ENCODE results near the gene GBP7. TPM values are rescaled to one million over a fixed set of nuclear protein-coding genes. Genes with fewer than 3 reads are reported as not detected.
"Not testable (repeated sequence)": the region's sequence is repeated elsewhere in the genome, so short reads cannot be mapped to it uniquely, and the experiment has no call there.

GBP7 gene, protein sequence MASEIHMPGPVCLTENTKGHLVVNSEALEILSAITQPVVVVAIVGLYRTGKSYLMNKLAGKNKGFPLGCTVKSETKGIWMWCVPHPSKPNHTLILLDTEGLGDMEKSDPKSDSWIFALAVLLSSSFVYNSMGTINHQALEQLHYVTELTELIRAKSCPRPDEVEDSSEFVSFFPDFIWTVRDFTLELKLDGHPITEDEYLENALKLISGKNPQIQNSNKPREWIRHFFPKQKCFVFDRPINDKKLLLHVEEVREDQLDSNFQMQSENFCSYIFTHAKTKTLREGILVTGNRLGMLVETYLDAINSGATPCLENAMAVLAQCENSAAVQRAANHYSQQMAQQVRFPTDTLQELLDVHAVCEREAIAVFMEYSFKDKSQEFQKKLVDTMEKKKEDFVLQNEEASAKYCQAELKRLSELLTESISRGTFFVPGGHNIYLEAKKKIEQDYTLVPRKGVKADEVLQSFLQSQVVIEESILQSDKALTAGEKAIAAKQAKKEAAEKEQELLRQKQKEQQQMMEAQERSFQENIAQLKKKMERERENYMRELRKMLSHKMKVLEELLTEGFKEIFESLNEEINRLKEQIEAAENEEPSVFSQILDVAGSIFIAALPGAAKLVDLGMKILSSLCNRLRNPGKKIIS
- 0.69 TPM for total RNA-seq (ENCODE audit: unreplicated experiment)
- long read RNA-seq: 0 reads

DNA sequence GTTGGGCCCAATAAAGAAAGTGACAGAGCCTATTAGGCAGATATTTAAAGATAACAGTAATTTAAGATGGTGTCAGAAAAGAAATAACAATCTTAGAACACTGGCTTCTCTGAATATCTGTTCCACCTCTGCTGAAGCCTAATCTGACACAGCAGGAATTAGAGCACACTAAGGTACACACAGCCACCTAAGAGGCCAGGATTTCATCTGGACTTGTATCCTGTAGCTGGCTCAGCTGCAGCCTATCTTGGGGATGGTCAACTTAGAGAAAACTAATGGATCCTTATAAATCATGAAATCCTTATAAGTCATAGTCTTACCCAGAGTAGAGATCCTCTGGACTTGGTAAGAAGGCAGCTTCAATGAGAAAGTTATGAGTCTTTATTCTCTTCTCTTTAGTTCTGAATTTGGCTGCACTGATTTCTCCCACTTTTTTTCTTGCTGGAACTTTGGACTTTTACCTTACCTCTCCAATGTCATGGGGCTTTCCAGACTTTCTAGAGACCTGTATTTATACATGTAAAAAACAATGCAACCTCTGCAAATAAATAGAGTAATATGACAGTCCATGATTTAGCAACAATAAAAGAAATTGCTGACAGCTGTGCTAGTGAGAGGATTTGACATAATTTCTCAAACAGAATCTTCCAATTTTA, at the start of gene GBP7:
TSS of gene GBP7 (minus strand) at position 403 of the 656 bp plus-strand sequence. CDS start 4,068 bp downstream, outside the sequence.
- Mint-ChIP-seq H3K27me3 (ENCODE audit: unreplicated experiment) (no peaks in the 10 kb centered on the region), H3K27ac (ENCODE audit: unreplicated experiment) (no peak within 1 kb of the TSS), H3K4me1 (ENCODE audit: unreplicated experiment) (no peaks in the 10 kb centered on the region), H3K9me3 (ENCODE audit: unreplicated experiment) (no peaks in the 10 kb centered on the region), H3K36me3 (ENCODE audit: low read depth, unreplicated experiment) (no peaks in the 10 kb centered on the region), H3K4me3 (ENCODE audit: unreplicated experiment) (no peak within 1 kb of the TSS)
- DNase-seq (ENCODE audit: low spot score): no peak
- TF ChIP-seq, protein P1, sequence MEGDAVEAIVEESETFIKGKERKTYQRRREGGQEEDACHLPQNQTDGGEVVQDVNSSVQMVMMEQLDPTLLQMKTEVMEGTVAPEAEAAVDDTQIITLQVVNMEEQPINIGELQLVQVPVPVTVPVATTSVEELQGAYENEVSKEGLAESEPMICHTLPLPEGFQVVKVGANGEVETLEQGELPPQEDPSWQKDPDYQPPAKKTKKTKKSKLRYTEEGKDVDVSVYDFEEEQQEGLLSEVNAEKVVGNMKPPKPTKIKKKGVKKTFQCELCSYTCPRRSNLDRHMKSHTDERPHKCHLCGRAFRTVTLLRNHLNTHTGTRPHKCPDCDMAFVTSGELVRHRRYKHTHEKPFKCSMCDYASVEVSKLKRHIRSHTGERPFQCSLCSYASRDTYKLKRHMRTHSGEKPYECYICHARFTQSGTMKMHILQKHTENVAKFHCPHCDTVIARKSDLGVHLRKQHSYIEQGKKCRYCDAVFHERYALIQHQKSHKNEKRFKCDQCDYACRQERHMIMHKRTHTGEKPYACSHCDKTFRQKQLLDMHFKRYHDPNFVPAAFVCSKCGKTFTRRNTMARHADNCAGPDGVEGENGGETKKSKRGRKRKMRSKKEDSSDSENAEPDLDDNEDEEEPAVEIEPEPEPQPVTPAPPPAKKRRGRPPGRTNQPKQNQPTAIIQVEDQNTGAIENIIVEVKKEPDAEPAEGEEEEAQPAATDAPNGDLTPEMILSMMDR (IDR thresholded peaks at IDR 0.05; ENCODE audit: unreplicated experiment): no peak

GRCh38 chr1:89221341-89221740, 45.5 kb upstream of the GBP7 start:
- Mint-ChIP-seq H3K27me3 (ENCODE audit: unreplicated experiment) (peaks cover 1% of the 10 kb centered on the region), H3K4me3 (ENCODE audit: unreplicated experiment) (no peak overlapping the region), H3K9me3 (ENCODE audit: unreplicated experiment) (peaks cover 13% of the 10 kb centered on the region), H3K36me3 (ENCODE audit: low read depth, unreplicated experiment) (peaks cover 15% of the 10 kb centered on the region), H3K4me1 (ENCODE audit: unreplicated experiment) (peaks cover 24% of the 10 kb centered on the region), H3K27ac (ENCODE audit: unreplicated experiment) (no peak overlapping the region)
- no peak for DNase-seq (ENCODE audit: low spot score)
- TF ChIP-seq, protein P1 (IDR thresholded peaks at IDR 0.05; ENCODE audit: unreplicated experiment): no peak

- H3K27ac Mint-ChIP-seq (ENCODE audit: unreplicated experiment): peak overlapping the region; percentile 94
- H3K27me3 Mint-ChIP-seq (ENCODE audit: unreplicated experiment); H3K9me3 Mint-ChIP-seq (ENCODE audit: unreplicated experiment); H3K4me3 Mint-ChIP-seq (ENCODE audit: unreplicated experiment): not testable (repeated sequence)
- peaks cover 11% of the 10 kb centered on the region for H3K36me3 Mint-ChIP-seq (ENCODE audit: low read depth, unreplicated experiment)
- peak; percentile 7 for DNase-seq (ENCODE audit: low spot score)
- H3K4me1 Mint-ChIP-seq (ENCODE audit: unreplicated experiment): peaks cover 24% of the 10 kb centered on the region
These were observed 44.0 kb upstream of the GBP7 start for GRCh38 chr1:89219851-89220250.

DNA sequence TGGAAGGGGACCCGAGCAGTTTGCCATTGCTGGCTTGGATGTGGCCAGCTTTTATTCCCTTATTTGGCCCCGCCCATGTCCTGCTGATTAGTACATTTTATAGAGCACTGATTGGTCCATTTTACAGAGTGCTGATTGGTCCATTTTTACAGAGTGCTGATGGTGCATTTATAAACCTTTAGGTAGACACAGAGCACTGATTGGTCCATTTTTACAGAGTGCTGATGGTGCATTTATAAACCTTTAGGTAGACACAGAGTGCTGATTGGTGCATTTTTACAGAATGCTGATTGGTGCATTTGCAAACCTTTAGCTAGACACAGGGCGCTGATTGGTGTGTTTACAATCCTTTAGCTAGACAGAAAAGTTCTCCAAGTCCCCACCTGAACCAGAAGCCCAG, 43.1 kb upstream of the GBP7 start:
- not testable (repeated sequence) for DNase-seq (ENCODE audit: low spot score); H3K27ac Mint-ChIP-seq (ENCODE audit: unreplicated experiment); H3K9me3 Mint-ChIP-seq (ENCODE audit: unreplicated experiment); H3K4me3 Mint-ChIP-seq (ENCODE audit: unreplicated experiment); H3K27me3 Mint-ChIP-seq (ENCODE audit: unreplicated experiment)
- peaks cover 24% of the 10 kb centered on the region for H3K4me1 Mint-ChIP-seq (ENCODE audit: unreplicated experiment)
- H3K36me3 Mint-ChIP-seq (ENCODE audit: low read depth, unreplicated experiment): peaks cover 11% of the 10 kb centered on the region

GRCh38 chr1:89213347-89213746, 37.5 kb upstream of the GBP7 start:
- Mint-ChIP-seq H3K27me3 (ENCODE audit: unreplicated experiment) (no peaks in the 10 kb centered on the region), H3K36me3 (ENCODE audit: low read depth, unreplicated experiment) (peaks cover 19% of the 10 kb centered on the region), H3K27ac (ENCODE audit: unreplicated experiment) (no peak overlapping the region), H3K4me3 (ENCODE audit: unreplicated experiment) (no peak overlapping the region), H3K4me1 (ENCODE audit: unreplicated experiment) (no peaks in the 10 kb centered on the region), H3K9me3 (ENCODE audit: unreplicated experiment) (peaks cover 11% of the 10 kb centered on the region)
- TF ChIP-seq, protein P1 (IDR thresholded peaks at IDR 0.05; ENCODE audit: unreplicated experiment): no peak
- no peak for DNase-seq (ENCODE audit: low spot score)
